Measurements from ENCODE around the gene WBP1.
"Not testable (repeated sequence)": the region's sequence is repeated elsewhere in the genome, so short reads cannot be mapped to it uniquely, and the experiment has no call there.

Gene WBP1

GRCh38 chr2:74428675-74429074 is 29.6 kb upstream of the WBP1 start:
- DNase-seq, result no peak

- no peak for DNase-seq
Observed at GRCh38 chr2:74429487-74430451, 28.5 kb upstream of the WBP1 start.

- no peak for DNase-seq
Observed at GRCh38 chr2:74430502-74430901, 27.7 kb upstream of the WBP1 start.

- no peak for DNase-seq
Observed at GRCh38 chr2:74436111-74436805, 22.0 kb upstream of the WBP1 start.

GRCh38 chr2:74436848-74437695 is 21.2 kb upstream of the WBP1 start:
- no peak for DNase-seq

GRCh38 chr2:74438248-74438647 is 20.0 kb upstream of the WBP1 start:
- no peak for DNase-seq

- no peak for DNase-seq
Observed at GRCh38 chr2:74439373-74439772, 18.9 kb upstream of the WBP1 start.

GRCh38 chr2:74439803-74440377 is 18.3 kb upstream of the WBP1 start:
- DNase-seq, result no peak

GRCh38 chr2:74440378-74441169 is 17.7 kb upstream of the WBP1 start:
- DNase-seq, result peak; percentile 51 to 57

- no peak for DNase-seq
Observed at GRCh38 chr2:74441170-74441689, 17.0 kb upstream of the WBP1 start.

- no peak for DNase-seq
Observed at GRCh38 chr2:74441690-74442482, 16.4 kb upstream of the WBP1 start, which contains the start of gene RTKN. TSS of gene RTKN (minus strand) at chr2:74441937. CDS start at chr2:74441816, 121 bp downstream.

- DNase-seq, result not testable (repeated sequence)
Observed at GRCh38 chr2:74442483-74443297, 15.5 kb upstream of the WBP1 start.

- DNase-seq, result no peak
Observed at GRCh38 chr2:74444498-74445318, 13.5 kb upstream of the WBP1 start.

- no peak for DNase-seq
Observed at GRCh38 chr2:74447230-74447999, 10.8 kb upstream of the WBP1 start.

GRCh38 chr2:74448771-74449170 is 9.5 kb upstream of the WBP1 start:
- DNase-seq, result no peak

GRCh38 chr2:74450570-74451190 is 7.6 kb upstream of the WBP1 start:
- DNase-seq, result no peak
